SK-N-SH (cell line): ENCODE measurements around the gene C10orf90. TPM values are rescaled to one million over a fixed set of nuclear protein-coding genes. Genes with fewer than 3 reads are reported as not detected.

Experiments used
- CTCF ChIA-PET: fragments of 300-600, 350-600 bp; formaldehyde crosslinking; extraction: SDS; loops from one replicate; lab custom pipeline; 2021; lab: Yijun Ruan, JAX
- POLR2A ChIA-PET: fragments of 350-600 bp; sonication (Branson Sonifier 250); formaldehyde crosslinking; extraction: SDS; loops from one replicate; lab custom pipeline; 2020; ENCODE audit warnings: antibody characterized with exemption, inconsistent platforms; lab: Yijun Ruan, JAX
- DNase-seq: peaks from one replicate; pipeline ENCODE4 v3.0.0; 2012
- H2AFZ ChIP-seq: fragments of 200-600 bp; sonication (generic); 2 replicates; pipeline ENCODE4 v1.8.1; 2016; ENCODE audit warnings: antibody characterized with exemption, mild to moderate bottlenecking, low read depth
- H3F3A ChIP-seq: fragments of 200-600 bp; sonication (generic); replicated peaks from 2 replicates; pipeline ENCODE3; 2016; ENCODE audit warnings: antibody characterized with exemption, mild to moderate bottlenecking; ENCODE audit not compliant: insufficient read depth
- H3K27ac ChIP-seq, 2 experiments: fragments of 200-500 bp in 1 of 2; fragments of 200-600 bp in 1 of 2; sonication (Bioruptor generic) in 1 of 2; sonication (generic), shearing (Covaris generic) in 1 of 2; 2 replicates each; pipeline versions ENCODE4 v1.5.1 to v1.6.1; 2014 to 2016; ENCODE audit warnings: low read depth in 2 of 2, inconsistent platforms in 1 of 2, low read length in 1 of 2, mild to moderate bottlenecking in 1 of 2, mixed read lengths in 1 of 2
- H3K27me3 ChIP-seq: fragments of 200-600 bp; sonication (generic), shearing (Covaris generic); 2 replicates; pipeline ENCODE4 v1.6.1; 2016; ENCODE audit warnings: mixed run types; ENCODE audit not compliant: insufficient read depth
- H3K36me3 ChIP-seq, 2 experiments: fragments of 200-500 bp in 1 of 2; fragments of 200-600 bp in 1 of 2; sonication (Bioruptor generic) in 1 of 2; sonication (generic) in 1 of 2; replicated peaks in 1 of 2; 2 replicates each; pipeline versions ENCODE3 to v1.5.1; 2014 to 2016; ENCODE audit warnings: low read length in 1 of 2, mild to moderate bottlenecking in 1 of 2; ENCODE audit not compliant: insufficient read depth in 2 of 2, control insufficient read depth in 1 of 2
- H3K4me1 ChIP-seq, 2 experiments: fragments of 200-500 bp in 1 of 2; fragments of 200-600 bp in 1 of 2; sonication (Bioruptor generic) in 1 of 2; sonication (generic), shearing (Covaris generic) in 1 of 2; 2 replicates each; pipeline versions ENCODE4 v1.5.1 to v1.6.1; 2014 to 2016; ENCODE audit warnings: low read depth in 1 of 2, low read length in 1 of 2, mixed run types in 1 of 2; ENCODE audit not compliant: insufficient read depth in 2 of 2, control insufficient read depth in 1 of 2
- H3K4me2 ChIP-seq: fragments of 200-600 bp; sonication (generic), shearing (Covaris generic); 2 replicates; pipeline ENCODE4 v1.6.1; 2017; ENCODE audit warnings: mixed run types
- H3K4me3 ChIP-seq, 2 experiments: fragments of 200-500 bp in 1 of 2; fragments of 200-600 bp in 1 of 2; sonication (Bioruptor generic) in 1 of 2; sonication (generic), shearing (Covaris generic) in 1 of 2; 2 replicates each; pipeline versions ENCODE4 v1.5.1 to v1.8.1; 2014 to 2016; ENCODE audit warnings: low read depth in 2 of 2, inconsistent platforms in 1 of 2, low read length in 1 of 2, mild to moderate bottlenecking in 1 of 2, mixed read lengths in 1 of 2, moderate library complexity in 1 of 2
- H3K79me2 ChIP-seq: fragments of 200-600 bp; sonication (generic); 2 replicates; pipeline ENCODE4 v1.8.1; 2017; ENCODE audit warnings: mild to moderate bottlenecking; ENCODE audit not compliant: insufficient read depth
- H3K9ac ChIP-seq: fragments of 200-600 bp; sonication (generic); 2 replicates; pipeline ENCODE4 v1.6.1; 2017; ENCODE audit warnings: mixed run types
- H3K9me2 ChIP-seq: fragments of 200-600 bp; sonication (generic); 2 replicates; pipeline ENCODE4 v1.6.1; 2017; ENCODE audit warnings: mixed run types
- H3K9me3 ChIP-seq: fragments of 200-600 bp; sonication (generic); 2 replicates; pipeline ENCODE4 v1.6.1; 2017; ENCODE audit warnings: mixed run types, mild to moderate bottlenecking, moderate library complexity
- H4K20me1 ChIP-seq: fragments of 200-600 bp; sonication (generic); 2 replicates; pipeline ENCODE4 v1.6.1; 2017; ENCODE audit warnings: mild to moderate bottlenecking, mixed run types; ENCODE audit not compliant: insufficient read depth
- CHD2 ChIP-seq: fragments of 150-350 bp; IDR thresholded peaks from 2 replicates; pipeline ENCODE4 v1.6.1; 2018; ENCODE audit warnings: low read length; ENCODE audit not compliant: partially characterized antibody
- CTCF ChIP-seq: fragments of 200-600 bp; sonication (generic); IDR thresholded peaks from 2 replicates; pipeline ENCODE4 v1.6.1; 2017; ENCODE audit warnings: antibody characterized with exemption, mild to moderate bottlenecking, moderate library complexity
- GABPA ChIP-seq: IDR thresholded peaks from 2 replicates; pipeline ENCODE4 v1.4.0; 2012; ENCODE audit warnings: low read depth, mild to moderate bottlenecking
- NRF1 ChIP-seq: IDR thresholded peaks from 2 replicates; pipeline ENCODE4 v1.6.1; 2012; ENCODE audit warnings: low read depth, mild to moderate bottlenecking, low read length
- RAD21 ChIP-seq: IDR thresholded peaks from 2 replicates; pipeline ENCODE4 v1.6.1; 2012; ENCODE audit warnings: mild to moderate bottlenecking, low read length
- RFX5 ChIP-seq: IDR thresholded peaks from 2 replicates; pipeline ENCODE4 v1.6.1; 2012; ENCODE audit warnings: mild to moderate bottlenecking, improper control_type of control experiment, low read length
- RXRA ChIP-seq: IDR thresholded peaks from 2 replicates; pipeline ENCODE4 v1.4.0; 2012; ENCODE audit warnings: low read depth, mild to moderate bottlenecking, borderline replicate concordance
- SMC3 ChIP-seq: IDR thresholded peaks from 2 replicates; pipeline ENCODE4 v1.6.1; 2012; ENCODE audit warnings: low read depth, low read length, improper control_type of control experiment
- TCF12 ChIP-seq: IDR thresholded peaks from 2 replicates; pipeline ENCODE4 v1.4.0; 2012
- YY1 ChIP-seq: IDR thresholded peaks from 2 replicates; pipeline ENCODE4 v1.4.0; 2012; ENCODE audit warnings: low read depth, mild to moderate bottlenecking
- ZBTB33 ChIP-seq: IDR thresholded peaks from 2 replicates; pipeline ENCODE4 v1.4.0; 2012; ENCODE audit warnings: low read depth, borderline replicate concordance
- WGBS: methylation state at CpG from one replicate; pipeline ENCODE4 v1.1.6; 2017; ENCODE audit warnings: low lambda C conversion rate; 5-methylcytosine and 5-hydroxymethylcytosine counted together
- polyA plus RNA-seq, 3 experiments: library from polyadenylated mRNA; depleted of rRNA; stranded (reverse); fragments of >200 nt; gene quantifications; 2 replicates each; pipeline ENCODE4 v1.2.3, GENCODE V29; 2012

Gene C10orf90
- polyA plus RNA-seq, 1 of the 3 experiments (the other 2 are of a cell fraction): 0.21 TPM

GRCh38 chr10:126455766-126456405 lies 214.6 kb downstream of the C10orf90 start:
- ChIA-PET CTCF (no interaction called here), POLR2A (no interaction called here)
- Histone ChIP-seq H3K79me2 (no peaks in the 10 kb centered on the region), H2AFZ (no peak overlapping the region), H3K4me2 (no peak overlapping the region), H4K20me1 (no peaks in the 10 kb centered on the region), H3K36me3 (no peaks in the 10 kb centered on the region), H3K4me1 (peaks cover 0 to 18% of the 10 kb centered on the region in 2 experiments; a peak in 1 of 4 replicates), H3K27me3 (no peaks in the 10 kb centered on the region), H3K9me3 (no peaks in the 10 kb centered on the region), H3K9me2 (no peaks in the 10 kb centered on the region), H3F3A (no peaks in the 10 kb centered on the region), H3K27ac (no peak overlapping the region), H3K9ac (no peak overlapping the region), H3K4me3 (no peak overlapping the region)
- no peak for DNase-seq
- TF ChIP-seq TCF12 (no peak), ZBTB33 (no peak), NRF1 (no peak), RFX5 (no peak)
- 71% methylated on average over 11 of the region's 11 CpGs for WGBS

GRCh38 chr10:126455036-126455765 lies 215.3 kb downstream of the C10orf90 start:
- no peaks in the 10 kb centered on the region for H4K20me1 ChIP-seq
- H3K9ac ChIP-seq: no peak overlapping the region
- no peak overlapping the region for H2AFZ ChIP-seq
- DNase-seq: no peak
- no peaks in the 10 kb centered on the region for H3K27me3 ChIP-seq
- H3F3A ChIP-seq: no peaks in the 10 kb centered on the region
- no peak overlapping the region for H3K27ac ChIP-seq
- WGBS: 70% methylated on average over 8 of the region's 8 CpGs
- no peaks in the 10 kb centered on the region for H3K9me2 ChIP-seq
- H3K4me3 ChIP-seq: no peak overlapping the region
- ChIA-PET CTCF (no interaction called here), POLR2A (no interaction called here)
- H3K36me3 ChIP-seq: peaks cover 0 to 1% of the 10 kb centered on the region in 2 experiments
- no peaks in the 10 kb centered on the region for H3K79me2 ChIP-seq
- H3K9me3 ChIP-seq: no peaks in the 10 kb centered on the region
- no peak overlapping the region for H3K4me2 ChIP-seq
- TF ChIP-seq RXRA: no peak
- no peak for TF ChIP-seq CTCF
- TF ChIP-seq CHD2: no peak
- TF ChIP-seq YY1: no peak
- no peak for TF ChIP-seq SMC3
- TF ChIP-seq RAD21: no peak
- no peak for TF ChIP-seq GABPA
- no peak for TF ChIP-seq ZBTB33
- H3K4me1 ChIP-seq: peaks cover 0 to 15% of the 10 kb centered on the region in 2 experiments; a peak in 1 of 4 replicates
